Stimulated activated naive CD8-positive, alpha-beta T cell treated with anti-CD3 and anti-CD28 coated beads, Interleukin-15, Interleukin-2, amounts not matched to agents 100 ng/mL and 50 ng/mL, for 24 hours (primary cell): ENCODE results near the gene RNASEH2C.
"Not testable (repeated sequence)": the region's sequence is repeated elsewhere in the genome, so short reads cannot be mapped to it uniquely, and the experiment has no call there.

Experiments
- H3K27ac Mint-ChIP-seq: one replicate; pipeline ENCODE4 v1.8.0; 2021; ENCODE audit warnings: mild to moderate bottlenecking, mixed read lengths
- H3K27me3 Mint-ChIP-seq: one replicate; pipeline ENCODE4 v1.8.0; 2021; ENCODE audit warnings: mixed read lengths
- H3K36me3 Mint-ChIP-seq: one replicate; pipeline ENCODE4 v1.8.0; 2021; ENCODE audit warnings: low read depth, mixed read lengths
- H3K4me1 Mint-ChIP-seq: one replicate; pipeline ENCODE4 v1.8.0; 2021; ENCODE audit warnings: low read depth, mixed read lengths
- H3K4me3 Mint-ChIP-seq: one replicate; pipeline ENCODE4 v1.8.0; 2021; ENCODE audit warnings: mild to moderate bottlenecking, mixed read lengths
- H3K9me3 Mint-ChIP-seq: one replicate; pipeline ENCODE4 v1.8.0; 2021; ENCODE audit warnings: mixed read lengths

Gene RNASEH2C

DNA sequence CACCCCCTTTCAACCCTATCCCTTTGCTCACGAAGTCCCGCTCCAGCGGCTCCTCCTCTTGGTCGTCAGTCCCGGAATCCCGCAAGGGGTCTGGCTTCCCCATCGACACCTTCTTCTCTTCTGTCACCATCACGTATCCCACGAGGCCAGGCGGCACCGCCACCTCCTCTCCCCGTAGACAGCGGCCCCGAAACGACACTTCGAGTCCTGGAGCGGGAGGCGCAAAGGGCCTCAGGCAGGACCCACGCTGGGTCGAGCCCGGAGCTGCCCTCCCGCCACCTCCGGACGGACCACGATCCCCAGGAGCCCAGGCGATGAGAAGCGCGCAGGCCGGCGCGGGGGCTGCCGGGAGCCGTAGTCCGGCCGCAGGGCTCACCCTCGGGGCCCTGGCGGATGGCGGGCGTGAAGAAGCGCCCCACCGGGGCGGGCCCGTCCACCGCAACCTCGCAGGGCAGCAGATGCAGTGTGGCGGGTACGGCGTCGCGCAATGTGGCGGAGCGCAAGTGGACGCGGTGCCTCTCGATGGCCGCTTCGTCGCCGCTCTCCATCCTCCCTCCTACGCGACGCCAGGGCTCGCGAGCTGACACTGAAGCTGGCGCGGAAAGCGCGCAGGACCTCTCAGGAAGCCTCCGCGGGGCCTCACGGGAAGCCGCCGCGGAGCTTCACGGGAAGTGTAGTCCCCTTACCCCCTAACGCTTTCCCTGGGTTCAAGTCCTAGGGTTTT, at the start of gene RNASEH2C:
Gene RNASEH2C (minus strand): TSS at position 588 of the 724 bp plus-strand sequence. CDS start 40 bp downstream, at position 548.
- Mint-ChIP-seq H3K36me3 (peaks cover 47% of the 10 kb centered on the region), H3K4me3 (peak within 1 kb of the TSS; percentile 98), H3K9me3 (no peaks in the 10 kb centered on the region), H3K4me1 (peaks cover 25% of the 10 kb centered on the region), H3K27ac (peak within 1 kb of the TSS; percentile 96), H3K27me3 (no peaks in the 10 kb centered on the region)

DNA sequence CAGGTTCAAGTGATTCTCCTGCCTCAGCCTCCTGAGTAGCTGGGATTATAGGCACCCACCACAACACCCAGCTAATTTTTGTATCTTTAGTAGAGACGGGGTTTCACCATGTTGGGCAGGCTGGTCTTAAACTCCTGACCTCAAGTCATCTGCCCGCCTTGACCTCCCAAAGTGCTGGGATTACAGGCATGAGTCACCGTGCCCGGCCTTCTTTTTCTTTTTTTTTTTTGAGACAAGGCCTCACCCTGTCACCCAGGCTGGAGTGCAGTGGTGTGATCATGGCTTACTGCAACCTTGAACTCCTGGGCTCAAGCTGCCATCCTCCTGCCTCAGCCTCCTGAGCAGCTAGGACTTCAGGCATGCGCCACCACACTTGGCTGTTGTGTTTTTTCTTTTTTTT, 47.2 kb upstream of the RNASEH2C start:
- H3K36me3 Mint-ChIP-seq, H3K4me1 Mint-ChIP-seq, H3K27me3 Mint-ChIP-seq, H3K27ac Mint-ChIP-seq, H3K4me3 Mint-ChIP-seq, H3K9me3 Mint-ChIP-seq: not testable (repeated sequence)

DNA sequence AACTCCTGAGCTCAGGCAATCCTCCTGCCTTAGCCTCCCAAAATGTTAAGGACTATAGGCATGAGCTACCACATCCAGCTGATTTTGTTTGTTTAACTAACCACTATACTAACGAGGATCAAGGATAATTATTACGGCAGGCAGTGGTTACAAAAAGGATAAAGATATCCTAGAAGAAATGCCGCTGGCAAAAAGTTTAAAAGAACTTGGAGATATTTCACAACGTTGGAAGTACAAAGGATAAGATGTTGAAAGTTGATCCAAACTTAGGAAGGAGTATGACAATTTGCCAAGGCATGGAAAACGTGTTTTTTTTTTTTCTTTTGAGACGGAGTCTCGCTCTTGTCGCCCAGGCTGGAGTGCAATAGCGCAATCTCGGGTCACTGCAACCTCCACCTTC, 46.8 kb upstream of the RNASEH2C start:
- Mint-ChIP-seq H3K9me3 (no peaks in the 10 kb centered on the region), H3K36me3 (no peaks in the 10 kb centered on the region), H3K27me3 (no peaks in the 10 kb centered on the region), H3K4me1 (peaks cover 5% of the 10 kb centered on the region), H3K27ac (no peak overlapping the region), H3K4me3 (no peak overlapping the region)

DNA sequence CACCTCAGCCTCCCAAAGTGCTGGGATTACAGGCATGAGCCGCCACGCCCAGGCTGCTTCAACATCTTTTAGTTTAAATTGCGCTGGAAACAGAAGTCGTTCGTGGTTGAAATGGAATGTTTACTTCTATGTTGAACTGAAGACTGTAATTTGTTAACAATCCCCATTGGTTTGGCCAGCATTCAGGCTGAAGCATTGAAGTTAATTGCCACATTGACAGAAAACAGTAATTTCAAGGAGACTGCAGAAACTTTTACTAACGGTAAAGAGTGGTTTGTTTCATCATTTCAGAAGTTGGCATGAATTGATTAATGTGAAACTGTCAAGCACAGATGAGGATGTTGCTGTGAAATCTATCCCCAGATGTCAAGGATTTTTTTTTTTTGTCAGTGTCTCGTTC, 45.9 kb upstream of the RNASEH2C start:
- Mint-ChIP-seq H3K27ac (no peak overlapping the region), H3K36me3 (no peaks in the 10 kb centered on the region), H3K4me1 (peaks cover 5% of the 10 kb centered on the region), H3K9me3 (no peaks in the 10 kb centered on the region), H3K4me3 (no peak overlapping the region), H3K27me3 (peaks cover 1% of the 10 kb centered on the region)

DNA sequence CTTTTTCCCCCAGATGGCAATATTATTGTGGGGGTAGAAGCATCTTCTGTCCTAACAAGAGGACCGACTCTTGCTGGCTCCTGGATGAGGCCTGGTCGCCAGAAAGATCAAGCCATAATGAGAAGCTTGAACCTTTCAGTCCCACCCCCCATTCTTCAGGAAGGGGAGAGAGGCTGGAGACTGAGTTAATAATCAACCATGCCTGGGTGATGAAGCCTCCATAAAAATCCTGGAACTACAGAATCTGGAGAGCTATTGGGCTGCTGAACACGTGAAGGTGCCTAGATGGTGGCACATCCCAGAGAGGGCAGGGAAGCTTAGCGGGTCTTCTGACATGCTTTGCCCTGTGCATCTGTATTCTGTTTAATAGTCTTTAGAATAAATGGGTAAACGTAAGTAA, 43.8 kb upstream of the RNASEH2C start:
- no peak overlapping the region for H3K27ac Mint-ChIP-seq
- H3K36me3 Mint-ChIP-seq, result no peaks in the 10 kb centered on the region
- H3K27me3 Mint-ChIP-seq, result peaks cover 10% of the 10 kb centered on the region
- H3K4me1 Mint-ChIP-seq, result peaks cover under 1% of the 10 kb centered on the region
- H3K4me3 Mint-ChIP-seq, result no peak overlapping the region
- H3K9me3 Mint-ChIP-seq, result no peaks in the 10 kb centered on the region

DNA sequence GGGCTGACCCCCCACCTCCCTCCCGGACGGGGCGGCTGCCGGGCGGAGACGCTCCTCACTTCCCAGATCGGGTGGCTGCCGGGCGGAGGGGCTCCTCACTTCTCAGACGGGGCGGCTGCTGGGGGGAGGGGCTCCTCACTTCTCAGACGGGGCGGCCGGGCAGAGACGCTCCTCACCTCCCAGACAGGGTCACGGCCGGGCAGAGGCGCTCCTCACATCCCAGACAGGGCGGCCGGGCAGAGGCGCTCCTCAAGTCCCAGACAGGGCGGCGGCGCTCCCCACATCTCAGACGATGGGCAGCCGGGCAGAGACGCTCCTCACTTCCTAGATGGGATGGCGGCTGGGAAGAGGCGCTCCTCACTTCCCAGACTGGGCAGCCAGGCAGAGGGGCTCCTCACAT, 42.2 kb upstream of the RNASEH2C start:
- not testable (repeated sequence) for H3K36me3 Mint-ChIP-seq, H3K27ac Mint-ChIP-seq, H3K4me1 Mint-ChIP-seq, H3K9me3 Mint-ChIP-seq, H3K4me3 Mint-ChIP-seq
- peaks cover 16% of the 10 kb centered on the region for H3K27me3 Mint-ChIP-seq

DNA sequence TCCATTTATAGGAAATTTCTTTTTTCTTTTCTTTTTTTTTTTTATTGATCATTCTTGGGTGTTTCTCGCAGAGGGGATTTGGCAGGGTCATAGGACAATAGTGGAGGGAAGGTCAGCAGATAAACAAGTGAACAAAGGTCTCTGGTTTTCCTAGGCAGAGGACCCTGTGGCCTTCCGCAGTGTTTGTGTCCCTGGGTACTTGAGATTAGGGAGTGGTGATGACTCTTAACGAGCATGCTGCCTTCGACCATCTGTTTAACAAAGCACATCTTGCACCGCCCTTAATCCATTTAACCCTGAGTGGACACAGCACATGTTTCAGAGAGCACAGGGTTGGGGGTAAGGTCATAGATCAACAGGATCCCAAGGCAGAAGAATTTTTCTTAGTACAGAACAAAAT, 41.6 kb upstream of the RNASEH2C start:
- not testable (repeated sequence) for H3K4me3 Mint-ChIP-seq, H3K9me3 Mint-ChIP-seq, H3K36me3 Mint-ChIP-seq, H3K27ac Mint-ChIP-seq, H3K4me1 Mint-ChIP-seq
- H3K27me3 Mint-ChIP-seq, result peaks cover 21% of the 10 kb centered on the region

DNA sequence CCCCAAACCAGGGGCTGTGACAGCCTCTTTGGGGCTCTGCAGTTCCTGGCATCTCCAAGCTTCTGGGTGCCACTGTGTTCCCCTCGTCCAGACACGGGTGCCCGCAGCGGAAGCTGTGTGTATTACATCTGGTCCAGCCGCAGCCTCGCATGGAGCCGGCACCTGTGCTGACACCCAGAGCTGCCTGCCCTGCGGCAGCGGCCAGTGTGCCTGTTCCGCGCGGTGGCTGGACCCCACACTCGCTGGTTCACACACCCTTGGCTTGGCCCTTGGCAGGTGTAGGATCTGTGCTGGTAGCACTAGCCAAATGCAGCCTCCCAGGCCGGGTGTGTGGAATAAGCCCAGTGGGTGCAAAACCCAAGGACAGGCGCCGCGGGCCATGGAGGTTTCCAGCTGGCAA, 24.5 kb upstream of the RNASEH2C start:
- Mint-ChIP-seq H3K4me3 (no peak overlapping the region), H3K27me3 (peaks cover 21% of the 10 kb centered on the region), H3K9me3 (no peaks in the 10 kb centered on the region), H3K4me1 (no peaks in the 10 kb centered on the region), H3K27ac (no peak overlapping the region), H3K36me3 (no peaks in the 10 kb centered on the region)

DNA sequence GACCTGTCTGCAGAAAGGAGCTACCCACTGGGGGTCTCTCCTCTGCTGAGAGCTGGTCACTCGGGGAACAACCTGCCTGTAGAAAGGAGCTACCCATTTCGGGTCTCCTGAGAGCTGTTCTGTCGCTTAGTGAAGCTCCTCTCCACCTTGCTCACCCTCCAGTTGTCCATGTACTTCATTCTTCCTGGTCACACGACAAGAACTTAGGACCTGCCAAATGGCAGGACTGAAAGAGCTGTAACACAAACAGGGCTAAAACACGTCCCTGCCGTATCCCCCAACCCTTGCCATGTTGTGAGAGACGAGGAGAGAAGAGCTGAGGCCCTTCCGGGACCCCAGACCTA, 24.1 kb upstream of the RNASEH2C start:
- no peaks in the 10 kb centered on the region for H3K4me1 Mint-ChIP-seq
- H3K27me3 Mint-ChIP-seq, result peaks cover 17% of the 10 kb centered on the region
- H3K36me3 Mint-ChIP-seq, result no peaks in the 10 kb centered on the region
- no peak overlapping the region for H3K27ac Mint-ChIP-seq
- no peak overlapping the region for H3K4me3 Mint-ChIP-seq
- H3K9me3 Mint-ChIP-seq, result no peaks in the 10 kb centered on the region

DNA sequence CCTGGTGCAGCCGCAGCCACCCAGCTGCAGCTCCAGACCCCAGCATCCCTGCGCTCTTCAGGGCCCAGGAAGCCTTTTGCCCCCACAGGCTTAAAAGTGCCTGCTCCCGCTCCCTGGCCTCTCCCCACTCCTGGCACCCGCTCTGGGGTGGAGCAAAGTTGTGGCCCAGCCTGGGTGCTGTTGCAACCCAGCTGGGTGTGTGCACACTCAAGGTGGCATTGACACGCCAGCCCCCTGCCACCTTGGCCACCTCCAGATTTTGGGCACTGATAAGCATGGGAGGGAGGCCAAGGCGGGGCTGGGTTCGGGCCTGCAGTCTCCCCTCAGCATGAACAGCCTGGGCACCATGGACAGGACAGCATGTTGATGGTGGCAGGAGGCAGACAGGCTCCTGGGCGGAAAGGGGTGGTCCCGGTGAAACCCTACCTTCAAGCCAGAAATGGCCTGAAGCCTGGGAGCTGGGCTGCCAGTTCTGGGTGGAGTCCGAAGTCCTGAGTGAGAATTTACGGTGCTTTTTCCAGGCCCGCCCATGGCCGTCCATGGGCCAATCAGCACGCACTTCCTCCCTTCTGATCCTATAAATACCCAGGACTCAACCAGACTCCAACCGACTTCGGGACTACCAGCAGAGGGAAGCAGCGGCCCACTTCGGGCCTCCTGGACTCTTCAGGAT, 23.6 kb upstream of the RNASEH2C start:
- no peaks in the 10 kb centered on the region for H3K36me3 Mint-ChIP-seq
- H3K27ac Mint-ChIP-seq, result no peak overlapping the region
- no peaks in the 10 kb centered on the region for H3K4me1 Mint-ChIP-seq

DNA sequence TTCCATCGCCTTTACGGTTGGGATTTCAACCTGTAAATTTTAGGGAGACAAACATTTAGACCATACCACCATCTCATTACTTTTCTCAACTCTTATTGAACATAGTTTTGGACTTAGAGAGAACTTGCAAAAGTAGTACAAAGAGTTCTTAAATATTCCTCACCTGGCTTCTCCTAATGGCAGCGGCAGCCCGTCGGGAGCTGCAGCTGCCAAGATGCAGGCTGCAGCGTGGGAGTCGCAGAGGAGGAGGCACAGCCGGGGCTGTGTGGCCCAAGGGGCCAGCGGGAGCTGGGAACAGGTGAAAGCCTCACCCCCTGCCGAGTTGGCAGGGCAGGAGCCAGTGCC, 23.1 kb upstream of the RNASEH2C start:
- Mint-ChIP-seq H3K4me3 (no peak overlapping the region), H3K9me3 (no peaks in the 10 kb centered on the region), H3K27me3 (peaks cover 13% of the 10 kb centered on the region), H3K27ac (no peak overlapping the region), H3K4me1 (no peaks in the 10 kb centered on the region), H3K36me3 (no peaks in the 10 kb centered on the region)

More for the DNA sequence above, 23.6 kb upstream of the RNASEH2C start:
- no peak overlapping the region for H3K4me3 Mint-ChIP-seq
- peaks cover 14% of the 10 kb centered on the region for H3K27me3 Mint-ChIP-seq
- no peaks in the 10 kb centered on the region for H3K9me3 Mint-ChIP-seq

DNA sequence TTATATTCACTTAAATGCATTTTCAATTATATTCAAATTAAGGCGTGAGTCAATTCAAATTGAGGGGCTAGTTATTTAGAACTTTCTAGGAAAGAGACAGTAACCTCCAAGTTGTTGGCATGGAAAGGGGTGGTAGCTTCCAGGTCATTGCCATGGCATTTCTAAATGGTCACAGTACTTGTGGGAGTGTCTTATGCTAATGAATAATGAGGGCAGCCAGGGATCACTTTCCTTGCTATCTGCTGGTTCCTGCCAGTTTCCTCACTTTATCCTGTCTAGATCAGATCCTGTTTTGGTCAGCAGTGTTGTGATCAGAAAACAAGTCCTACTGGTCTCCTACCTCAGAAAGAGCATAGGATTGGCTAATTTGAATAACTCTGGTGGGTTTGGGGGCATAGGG, 21.8 kb upstream of the RNASEH2C start:
- Mint-ChIP-seq H3K4me1 (no peaks in the 10 kb centered on the region), H3K36me3 (no peaks in the 10 kb centered on the region), H3K9me3 (no peaks in the 10 kb centered on the region), H3K4me3 (no peak overlapping the region), H3K27me3 (peaks cover 20% of the 10 kb centered on the region), H3K27ac (no peak overlapping the region)

DNA sequence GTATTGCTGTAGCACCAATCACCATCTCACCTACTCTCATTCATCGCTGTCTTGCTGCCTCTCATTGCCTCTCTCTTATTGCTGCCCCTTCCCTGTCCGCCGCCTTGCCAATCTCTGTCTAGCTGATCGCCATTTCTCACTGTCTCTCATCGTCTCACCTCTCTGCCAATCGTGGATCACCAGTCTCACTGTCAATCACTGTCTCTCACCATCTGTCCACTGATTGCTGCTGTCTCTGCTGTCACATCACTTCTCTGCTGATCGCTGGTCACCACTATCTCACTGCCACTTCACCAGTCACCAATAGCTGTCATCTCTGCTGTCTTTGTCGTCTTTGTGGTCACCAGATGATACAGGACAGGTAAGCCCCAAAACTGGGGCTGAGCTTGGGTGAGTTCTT, 20.6 kb upstream of the RNASEH2C start:
- H3K9me3 Mint-ChIP-seq, result peaks cover 6% of the 10 kb centered on the region

DNA sequence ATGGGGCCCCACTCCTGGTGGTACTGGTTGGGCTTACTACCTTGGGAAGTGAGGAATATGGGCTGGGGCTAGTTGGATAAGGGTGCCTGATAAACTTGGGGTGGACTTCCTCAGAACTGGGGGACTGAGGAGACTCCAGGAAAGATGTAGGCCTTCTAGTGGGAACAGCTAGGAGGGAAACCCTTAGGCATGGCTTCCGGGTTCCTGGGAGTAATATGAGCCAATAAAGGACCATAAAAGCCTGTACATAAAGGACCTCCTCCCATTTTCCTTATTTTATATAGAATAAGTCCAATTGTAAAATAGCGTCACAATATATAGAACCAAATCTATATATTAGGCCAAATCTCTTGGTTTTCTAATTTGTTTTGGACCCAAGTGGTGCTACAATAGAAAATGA, 18.4 kb upstream of the RNASEH2C start:
- H3K9me3 Mint-ChIP-seq, result peaks cover 6% of the 10 kb centered on the region
- no peak overlapping the region for H3K4me3 Mint-ChIP-seq
- H3K27me3 Mint-ChIP-seq, result peaks cover 28% of the 10 kb centered on the region
- no peak overlapping the region for H3K27ac Mint-ChIP-seq
- no peaks in the 10 kb centered on the region for H3K4me1 Mint-ChIP-seq
- H3K36me3 Mint-ChIP-seq, result no peaks in the 10 kb centered on the region

More for the DNA sequence above, 20.6 kb upstream of the RNASEH2C start:
- H3K36me3 Mint-ChIP-seq, result no peaks in the 10 kb centered on the region
- H3K27me3 Mint-ChIP-seq, result peaks cover 26% of the 10 kb centered on the region
- no peak overlapping the region for H3K27ac Mint-ChIP-seq
- no peaks in the 10 kb centered on the region for H3K4me1 Mint-ChIP-seq
- H3K4me3 Mint-ChIP-seq, result no peak overlapping the region

DNA sequence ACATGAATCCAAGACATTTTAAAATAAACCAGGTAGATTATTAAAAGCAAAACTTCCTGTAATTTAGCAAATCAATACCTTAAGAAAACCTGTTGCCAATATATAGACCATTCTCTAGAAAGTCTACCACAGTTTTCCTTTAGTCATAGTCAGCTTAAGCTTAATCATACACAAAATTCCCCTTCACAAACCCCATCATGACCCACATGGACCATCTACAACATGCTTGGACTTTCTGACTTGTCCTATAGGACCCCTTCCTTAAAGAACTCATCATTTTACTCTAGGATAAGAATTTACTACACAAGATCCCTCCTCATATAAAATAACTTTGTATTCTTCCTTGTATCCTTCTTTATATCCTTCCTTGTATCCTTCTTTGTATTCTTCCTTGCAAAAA, 16.2 kb upstream of the RNASEH2C start:
- H3K27ac Mint-ChIP-seq, result no peak overlapping the region
- no peaks in the 10 kb centered on the region for H3K4me1 Mint-ChIP-seq
- H3K9me3 Mint-ChIP-seq, result peaks cover 6% of the 10 kb centered on the region

DNA sequence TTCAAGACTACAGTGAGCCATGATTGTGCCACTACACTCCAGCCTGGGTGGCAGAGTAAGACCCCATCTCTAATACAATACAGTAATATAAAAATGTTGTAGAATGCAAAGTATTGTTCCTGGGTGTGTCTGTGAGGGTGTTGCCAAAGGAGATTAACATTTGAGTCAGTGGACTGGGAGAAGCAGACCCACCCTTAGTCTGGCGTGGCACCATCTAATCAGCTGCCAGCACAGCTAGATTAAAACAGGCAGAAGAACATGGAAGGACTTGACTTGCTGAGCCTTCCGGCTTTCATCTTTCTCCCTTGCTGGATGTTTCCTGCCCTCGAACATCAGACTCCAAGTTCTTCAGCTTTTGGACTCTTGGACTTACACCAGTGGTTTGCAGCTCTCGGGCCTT, 14.5 kb upstream of the RNASEH2C start:
- peaks cover 35% of the 10 kb centered on the region for H3K27me3 Mint-ChIP-seq
- not testable (repeated sequence) for H3K27ac Mint-ChIP-seq, H3K4me3 Mint-ChIP-seq, H3K36me3 Mint-ChIP-seq, H3K4me1 Mint-ChIP-seq, H3K9me3 Mint-ChIP-seq

More for the DNA sequence above, 16.2 kb upstream of the RNASEH2C start:
- Mint-ChIP-seq H3K36me3 (no peaks in the 10 kb centered on the region), H3K4me3 (no peak overlapping the region), H3K27me3 (peaks cover 33% of the 10 kb centered on the region)
